ENCODE results near the gene FOXE1. TPM values are rescaled to one million over a fixed set of nuclear protein-coding genes. Genes with fewer than 3 reads are reported as not detected.

The FOXE1 gene
- total and polyA plus RNA-seq, 2 of the 13 experiments (the other 11 are each of a cell fraction or from before 2014, with no cell fraction given), result not detected

- H3K27ac ChIP-seq (ENCODE audit: extremely low read length, insufficient read depth, low read length), result no peak overlapping the region
- intact Hi-C loops (cut with micrococcal nuclease; ENCODE audit: unreplicated experiment) (no loop called here), in situ Hi-C loops (cut with HindIII; ENCODE audit: extremely low pct_ligation_motif_present, low pct_unique_long_range_greater_than_20kb) (no loop called here)
- peaks cover 0 to 3% of the 10 kb centered on the region in 2 experiments; a peak in 3 of 5 replicates for H3K27me3 ChIP-seq (ENCODE audit: control insufficient read depth in 1 of 2, insufficient read depth in 2 of 2, low read length in 2 of 2)
- no peak overlapping the region for H2AFZ ChIP-seq (ENCODE audit: low read length)
- no peak overlapping the region for H3K4me3 ChIP-seq (replicated peaks in 1 of 3; ENCODE audit: insufficient read depth in 1 of 3, low read depth in 2 of 3, low read length in 3 of 3)
- H3K9me3 ChIP-seq (ENCODE audit: low read length), result no peaks in the 10 kb centered on the region
- no peak overlapping the region for H3K9ac ChIP-seq (ENCODE audit: insufficient read depth, low read depth, low read length)
- ChIA-PET POLR2A (no interaction called here), CTCF (ENCODE audit: low intra/inter-chr PET ratio, low total read pairs) (no interaction called here)
- no peak overlapping the region for H3K4me2 ChIP-seq (ENCODE audit: low read depth, low read length)
- no peak for DNase-seq (ENCODE audit: low spot score)
- FAIRE-seq, result no peak
- no peaks in the 10 kb centered on the region for H3K79me2 ChIP-seq (ENCODE audit: insufficient read depth, low read length)
- 2% methylated on average over 2 of the region's 2 CpGs for WGBS (ENCODE audit: low lambda C conversion rate)
- no TSS peak for BruUV-seq (replicated peaks)
- peaks cover 3% of the 10 kb centered on the region for H3K4me1 ChIP-seq (ENCODE audit: insufficient read depth, low read length)
- no peaks in the 10 kb centered on the region for H3K36me3 ChIP-seq (replicated peaks in 1 of 2; ENCODE audit: control insufficient read depth in 1 of 2, insufficient read depth in 2 of 2, low read length in 2 of 2)
- ATAC-seq, result no peak
- H4K20me1 ChIP-seq (ENCODE audit: insufficient read depth, low read length), result no peaks in the 10 kb centered on the region
- TF ChIP-seq CAMTA2 (CRISPR knock-in tag; IDR thresholded peaks at IDR 0.05; ENCODE audit: borderline replicate concordance), result no peak
- no peak for TF ChIP-seq EP300 (IDR thresholded peaks at IDR 0.05; ENCODE audit: low read depth in 2 of 2, low read length in 2 of 2)
- TF ChIP-seq EP300 (CRISPR knock-in tag; IDR thresholded peaks at IDR 0.05; ENCODE audit: borderline replicate concordance), result no peak
- TF ChIP-seq MED1 (CRISPR knock-in tag; IDR thresholded peaks at IDR 0.05), result no peak
- no peak for TF ChIP-seq ZNF354B (CRISPR knock-in tag; IDR thresholded peaks at IDR 0.05)
- no peak for TF ChIP-seq ZSCAN9 (CRISPR knock-in tag; IDR thresholded peaks at IDR 0.05; ENCODE audit: borderline replicate concordance)
- no peak for TF ChIP-seq SIN3B (IDR thresholded peaks at IDR 0.05; ENCODE audit: low read length)
- no peak for TF ChIP-seq ZNF17 (CRISPR knock-in tag; IDR thresholded peaks at IDR 0.05)
- TF ChIP-seq ZKSCAN5 (CRISPR knock-in tag; IDR thresholded peaks at IDR 0.05), result no peak
- TF ChIP-seq ZNF407 (CRISPR knock-in tag; IDR thresholded peaks at IDR 0.05; ENCODE audit: not compliant biosample characterization), result no peak
- no peak for TF ChIP-seq ZMYM2 (CRISPR knock-in tag; IDR thresholded peaks at IDR 0.05)
- no peak for TF ChIP-seq ZBTB34 (CRISPR knock-in tag; IDR thresholded peaks at IDR 0.05)
- no peak for TF ChIP-seq SOX6 (IDR thresholded peaks at IDR 0.05)
- TF ChIP-seq SOX6 (CRISPR knock-in tag; IDR thresholded peaks at IDR 0.05), result no peak
- TF ChIP-seq SRSF1 (optimal IDR thresholded peaks at IDR 0.05; ENCODE audit: low read depth, low read length), result no peak
- TF ChIP-seq PHF21A (CRISPR knock-in tag; IDR thresholded peaks at IDR 0.05), result no peak
- TF ChIP-seq ZNF691 (CRISPR knock-in tag; IDR thresholded peaks at IDR 0.05; ENCODE audit: borderline replicate concordance, low read depth), result no peak
These were observed 44.1 kb upstream of the FOXE1 start for GRCh38 chr9:97808972-97809371.
